ENCODE measurements around the gene RARB.

RARB gene

DNA sequence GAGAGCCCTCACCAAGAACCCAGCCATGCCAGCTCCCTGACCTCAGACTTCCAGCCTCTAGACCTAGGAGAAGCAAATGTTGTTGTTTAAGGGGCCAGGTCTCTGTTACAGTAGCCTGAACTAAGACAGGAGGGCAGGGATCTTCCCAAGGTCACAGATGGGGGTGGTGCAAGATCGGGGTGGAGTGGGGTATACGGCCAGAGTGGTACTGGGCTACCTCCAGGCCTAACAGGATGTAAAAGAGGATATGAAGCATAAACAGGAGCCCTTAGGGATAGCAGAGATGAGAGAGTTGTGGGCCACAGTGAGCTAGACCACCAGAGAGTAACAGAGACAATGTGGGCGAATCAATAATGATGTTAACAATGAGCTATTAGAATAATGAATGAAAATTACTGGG lies 153.8 kb downstream of the RARB start:
- POLR2A ChIA-PET = no interaction called here
- no peak for TF ChIP-seq L3MBTL2 (conservative IDR thresholded peaks at IDR 0.05)
- no peak for TF ChIP-seq BHLHE40 (IDR thresholded peaks at IDR 0.05; ENCODE audit: borderline replicate concordance)
- TF ChIP-seq FOXK2 (IDR thresholded peaks at IDR 0.05) = no peak
- TF ChIP-seq CTBP1 (IDR thresholded peaks at IDR 0.05; ENCODE audit: borderline replicate concordance) = no peak
- TF ChIP-seq PKNOX1 (IDR thresholded peaks at IDR 0.05) = no peak
- no peak for TF ChIP-seq TARDBP (IDR thresholded peaks at IDR 0.05)
- no peak for TF ChIP-seq SP1 (IDR thresholded peaks at IDR 0.05)
- no peak for TF ChIP-seq NFRKB (IDR thresholded peaks at IDR 0.05)
- no peak for TF ChIP-seq LEF1 (IDR thresholded peaks at IDR 0.05; ENCODE audit: borderline replicate concordance)
- no peak for TF ChIP-seq SUZ12 (IDR thresholded peaks at IDR 0.05)
- DNase-seq (ENCODE audit: extremely low spot score) = no peak
- CTCF ChIA-PET = no interaction called here

DNA sequence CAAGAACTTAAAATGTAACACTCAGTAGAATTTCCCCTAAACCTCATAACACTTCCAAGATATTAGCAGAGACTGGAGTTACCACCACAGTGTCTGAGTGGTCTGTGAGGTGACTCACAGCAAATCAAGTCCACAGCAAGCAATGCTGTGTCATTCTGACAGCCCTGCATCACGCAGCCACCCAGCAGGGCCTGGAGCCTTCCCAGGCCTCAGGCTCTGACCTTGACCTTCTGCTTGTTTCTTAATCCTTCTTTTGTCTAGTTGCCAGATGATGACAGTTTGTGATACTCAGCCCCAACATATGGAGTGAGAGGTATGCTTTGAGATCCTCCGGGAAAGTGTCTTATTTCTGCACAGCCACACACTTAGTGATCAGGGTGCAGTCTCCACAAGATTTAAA lies 154.2 kb downstream of the RARB start:
- CTCF ChIA-PET = no interaction called here
- TF ChIP-seq BHLHE40 (IDR thresholded peaks at IDR 0.05; ENCODE audit: borderline replicate concordance) (no peak), FOXK2 (IDR thresholded peaks at IDR 0.05) (no peak)
- no peak for DNase-seq (ENCODE audit: extremely low spot score)
- POLR2A ChIA-PET = no interaction called here

DNA sequence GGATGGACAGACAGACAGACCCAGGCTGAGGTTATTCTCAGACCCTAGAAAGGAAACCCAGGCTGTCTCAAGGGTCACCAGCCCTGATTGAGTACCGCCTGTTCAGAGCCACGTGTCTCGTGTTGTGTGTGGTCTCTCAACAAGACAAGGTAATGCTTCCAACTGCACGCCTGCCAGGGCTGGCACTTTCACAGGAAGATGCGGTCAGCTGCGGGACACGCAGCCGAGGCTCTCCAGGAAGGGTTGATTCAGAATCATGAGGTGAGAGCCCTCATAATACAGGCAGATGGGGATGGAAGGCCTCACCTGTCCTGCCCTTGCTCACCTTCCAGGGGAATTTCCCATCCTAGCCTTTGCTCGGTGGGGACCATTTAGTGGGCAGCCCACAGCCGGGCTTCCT lies 155.3 kb downstream of the RARB start:
- TF ChIP-seq FOXA1 (IDR thresholded peaks at IDR 0.05) (no peak), FOXK2 (IDR thresholded peaks at IDR 0.05) (no peak), SUZ12 (IDR thresholded peaks at IDR 0.05) (no peak), LEF1 (IDR thresholded peaks at IDR 0.05; ENCODE audit: borderline replicate concordance) (no peak), HDGF (IDR thresholded peaks at IDR 0.05; ENCODE audit: borderline replicate concordance) (no peak), ARNT (IDR thresholded peaks at IDR 0.05) (no peak)
- CTCF ChIA-PET = no interaction called here
- POLR2A ChIA-PET = no interaction called here
- DNase-seq (ENCODE audit: extremely low spot score) = no peak

DNA sequence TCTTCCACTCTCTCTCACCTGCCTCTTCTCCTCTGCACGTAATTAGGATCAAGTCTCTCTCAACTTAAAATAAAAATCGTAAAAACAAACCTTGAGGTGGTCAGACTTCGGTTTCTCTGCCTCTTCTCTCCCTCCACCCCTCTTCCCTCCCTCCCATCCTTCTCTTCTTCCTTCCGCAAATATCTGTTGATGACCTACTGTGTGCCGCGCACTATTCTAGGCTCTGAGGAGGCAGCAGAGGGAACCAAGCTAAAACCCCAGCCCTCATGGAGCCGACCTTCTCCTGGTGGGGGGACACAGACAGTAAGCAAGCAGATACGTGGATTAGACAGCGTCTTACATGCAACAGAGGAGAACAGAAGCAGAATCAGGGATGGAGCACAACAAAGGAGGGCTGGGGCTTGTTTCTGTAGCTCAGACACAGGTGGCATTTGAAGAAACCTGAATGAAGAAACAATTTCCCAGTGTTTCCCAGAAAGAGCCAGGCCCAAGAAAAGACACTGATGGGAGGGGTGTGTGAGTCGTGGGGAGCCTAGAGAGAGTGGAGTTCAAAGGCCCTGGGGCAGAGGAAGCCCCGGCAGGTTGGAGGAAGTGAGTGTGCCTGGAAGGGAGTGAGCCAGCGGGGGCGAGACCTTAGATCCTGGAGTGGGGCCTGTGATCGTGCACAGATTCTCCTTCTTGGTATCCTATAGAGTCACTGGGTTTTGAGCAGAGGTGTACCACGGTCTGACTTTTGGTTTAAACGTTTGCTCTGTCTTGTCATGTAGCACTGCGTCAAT lies 156.1 kb downstream of the RARB start:
- TF ChIP-seq SP1 (IDR thresholded peaks at IDR 0.05) (no peak), PKNOX1 (IDR thresholded peaks at IDR 0.05) (no peak), TARDBP (IDR thresholded peaks at IDR 0.05) (no peak), BHLHE40 (IDR thresholded peaks at IDR 0.05; ENCODE audit: borderline replicate concordance) (no peak), HDGF (IDR thresholded peaks at IDR 0.05; ENCODE audit: borderline replicate concordance) (no peak), NFRKB (IDR thresholded peaks at IDR 0.05) (no peak), CTBP1 (IDR thresholded peaks at IDR 0.05; ENCODE audit: borderline replicate concordance) (no peak), L3MBTL2 (conservative IDR thresholded peaks at IDR 0.05) (no peak), ARNT (IDR thresholded peaks at IDR 0.05) (no peak), FOXK2 (IDR thresholded peaks at IDR 0.05) (no peak), ZNF384 (IDR thresholded peaks at IDR 0.05) (no peak), FOXM1 (IDR thresholded peaks at IDR 0.05; ENCODE audit: borderline replicate concordance) (no peak)
- ChIA-PET POLR2A (no interaction called here), CTCF (interaction anchor here (0.6 kb wide), 1 partner anchor 11 kb away, joined by 3 read pairs; no protein-coding TSS in a partner anchor)
- DNase-seq (ENCODE audit: extremely low spot score) = no peak

DNA sequence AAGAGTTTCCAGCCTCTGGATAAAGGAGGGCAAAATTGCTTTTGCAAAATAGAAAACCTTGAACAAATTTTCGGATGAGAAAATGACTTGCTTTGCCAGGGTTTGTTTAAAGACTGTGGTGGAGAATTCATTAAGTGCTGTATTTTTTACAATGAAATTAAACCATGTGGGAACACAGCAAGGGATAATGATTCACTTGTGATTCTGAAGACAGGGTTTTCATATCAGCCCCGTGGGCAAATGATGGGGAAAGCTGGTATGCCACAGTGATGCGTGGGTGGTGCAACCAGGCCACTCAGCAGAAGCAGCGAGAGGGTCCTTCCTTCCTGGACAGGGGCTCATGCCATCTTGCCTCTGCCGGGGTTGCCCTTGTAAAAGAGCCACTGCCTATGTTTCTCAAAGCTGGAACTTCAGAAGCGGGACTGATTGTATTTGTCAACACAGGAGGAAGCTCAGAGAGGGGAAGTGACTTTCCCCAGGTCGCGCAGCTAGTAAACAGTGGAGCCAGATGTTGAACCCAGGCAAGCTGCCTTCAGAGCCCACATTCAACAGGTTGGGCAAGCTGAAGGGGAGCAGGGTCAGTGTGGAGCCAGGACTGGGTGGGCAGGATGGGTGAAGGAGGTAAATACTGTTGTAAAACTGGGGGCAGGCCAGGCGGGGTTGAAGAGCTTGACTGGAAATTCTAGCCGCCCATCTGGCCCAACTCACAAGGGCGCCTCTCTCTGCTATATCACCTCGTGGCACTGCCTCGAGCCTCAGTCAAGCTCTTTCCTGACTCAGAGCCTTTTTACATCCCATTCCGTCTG lies 157.5 kb downstream of the RARB start:
- POLR2A ChIA-PET = interaction anchor here (1.2 kb wide), 1 partner anchor 157 kb away, joined by 3 read pairs; the partner anchor contains the start of gene RARB
- DNase-seq (ENCODE audit: extremely low spot score) = no peak
- no peak for TF ChIP-seq BHLHE40 (IDR thresholded peaks at IDR 0.05; ENCODE audit: borderline replicate concordance)
- TF ChIP-seq FOXK2 (IDR thresholded peaks at IDR 0.05) = no peak
- TF ChIP-seq FOXM1 (IDR thresholded peaks at IDR 0.05; ENCODE audit: borderline replicate concordance) = no peak
- no peak for TF ChIP-seq ZNF384 (IDR thresholded peaks at IDR 0.05)
- TF ChIP-seq CTBP1 (IDR thresholded peaks at IDR 0.05; ENCODE audit: borderline replicate concordance) = no peak
- TF ChIP-seq NFRKB (IDR thresholded peaks at IDR 0.05) = no peak
- no peak for TF ChIP-seq FOXA1 (IDR thresholded peaks at IDR 0.05)
- TF ChIP-seq LEF1 (IDR thresholded peaks at IDR 0.05; ENCODE audit: borderline replicate concordance) = no peak
- no peak for TF ChIP-seq PKNOX1 (IDR thresholded peaks at IDR 0.05)
- no peak for TF ChIP-seq HDGF (IDR thresholded peaks at IDR 0.05; ENCODE audit: borderline replicate concordance)
- TF ChIP-seq ARNT (IDR thresholded peaks at IDR 0.05) = no peak
- no peak for TF ChIP-seq ELF4 (IDR thresholded peaks at IDR 0.05)
- TF ChIP-seq TARDBP (IDR thresholded peaks at IDR 0.05) = no peak
- no peak for TF ChIP-seq SUZ12 (IDR thresholded peaks at IDR 0.05)
- no peak for TF ChIP-seq L3MBTL2 (conservative IDR thresholded peaks at IDR 0.05)
- TF ChIP-seq SP1 (IDR thresholded peaks at IDR 0.05) = no peak
- CTCF ChIA-PET = no interaction called here

GRCh38 chr3:25586167-25586505 lies 158.1 kb downstream of the RARB start:
- DNase-seq (ENCODE audit: extremely low spot score) = no peak
- CTCF ChIA-PET = no interaction called here
- no peak for TF ChIP-seq CTBP1 (IDR thresholded peaks at IDR 0.05; ENCODE audit: borderline replicate concordance)
- TF ChIP-seq FOXK2 (IDR thresholded peaks at IDR 0.05) = no peak
- no peak for TF ChIP-seq ZNF384 (IDR thresholded peaks at IDR 0.05)
- no peak for TF ChIP-seq SP1 (IDR thresholded peaks at IDR 0.05)
- TF ChIP-seq NFRKB (IDR thresholded peaks at IDR 0.05) = no peak
- POLR2A ChIA-PET = interaction anchor here (1.2 kb wide), 1 partner anchor 158 kb away, joined by 3 read pairs; the partner anchor contains the start of gene RARB
